HG02981 (cell line): ENCODE data around the gene PRRC2C.
A peak's percentile ranks its signal among the peaks of the same experiment; 100 is the strongest.
"Not testable (repeated sequence)": the region's sequence is repeated elsewhere in the genome, so short reads cannot be mapped to it uniquely, and the experiment has no call there.

Source experiments
- ATAC-seq: cut with Tn5 transposase; IDR thresholded peaks from one replicate; pipeline ENCODE4 v1.9.1; 2021; ENCODE audit warnings: mild to moderate bottlenecking, moderate library complexity; ENCODE audit not compliant: unreplicated experiment

The PRRC2C gene

DNA sequence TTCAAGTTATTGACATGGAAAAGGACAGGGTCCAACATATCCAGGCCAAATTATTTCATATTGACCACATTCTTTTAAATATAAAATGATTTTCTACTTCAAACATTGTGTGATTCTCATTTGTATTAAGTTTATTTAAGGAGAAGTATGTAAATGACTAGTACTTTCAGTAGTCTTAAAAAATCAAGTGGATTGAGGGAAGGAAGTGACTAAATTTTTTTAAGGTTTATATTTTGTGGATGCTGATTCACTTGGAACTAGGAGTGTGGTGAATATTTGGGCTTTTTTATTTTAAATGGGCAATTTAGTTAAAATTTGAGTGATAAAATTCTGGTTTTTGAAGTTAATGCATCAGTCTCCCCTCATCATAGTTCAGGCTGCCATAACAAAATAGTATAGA, 10.1 kb downstream of the PRRC2C start:
- ATAC-seq, result no peak

DNA sequence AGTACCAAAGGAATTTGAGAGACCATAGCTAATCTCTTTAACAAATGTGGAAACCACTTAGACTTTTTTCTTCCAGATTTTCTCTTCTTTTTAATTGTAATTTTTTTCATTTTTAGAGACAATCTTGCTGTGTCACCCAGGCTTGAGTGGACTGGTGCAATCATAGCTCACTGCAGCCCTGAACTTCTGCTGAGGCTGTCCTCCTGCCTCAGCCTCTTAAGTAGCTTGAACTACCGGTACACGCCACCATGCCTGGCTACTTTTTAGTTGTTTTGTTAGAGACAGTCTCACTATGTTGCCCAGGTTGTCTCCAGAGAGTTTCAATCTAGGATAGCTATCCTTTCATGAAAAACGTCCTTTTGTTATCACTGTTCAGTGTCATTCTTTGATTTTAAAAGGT, 15.0 kb downstream of the PRRC2C start:
- ATAC-seq, result no peak

GRCh38 chr1:171500803-171501202, 15.5 kb downstream of the PRRC2C start:
- ATAC-seq, result no peak

DNA sequence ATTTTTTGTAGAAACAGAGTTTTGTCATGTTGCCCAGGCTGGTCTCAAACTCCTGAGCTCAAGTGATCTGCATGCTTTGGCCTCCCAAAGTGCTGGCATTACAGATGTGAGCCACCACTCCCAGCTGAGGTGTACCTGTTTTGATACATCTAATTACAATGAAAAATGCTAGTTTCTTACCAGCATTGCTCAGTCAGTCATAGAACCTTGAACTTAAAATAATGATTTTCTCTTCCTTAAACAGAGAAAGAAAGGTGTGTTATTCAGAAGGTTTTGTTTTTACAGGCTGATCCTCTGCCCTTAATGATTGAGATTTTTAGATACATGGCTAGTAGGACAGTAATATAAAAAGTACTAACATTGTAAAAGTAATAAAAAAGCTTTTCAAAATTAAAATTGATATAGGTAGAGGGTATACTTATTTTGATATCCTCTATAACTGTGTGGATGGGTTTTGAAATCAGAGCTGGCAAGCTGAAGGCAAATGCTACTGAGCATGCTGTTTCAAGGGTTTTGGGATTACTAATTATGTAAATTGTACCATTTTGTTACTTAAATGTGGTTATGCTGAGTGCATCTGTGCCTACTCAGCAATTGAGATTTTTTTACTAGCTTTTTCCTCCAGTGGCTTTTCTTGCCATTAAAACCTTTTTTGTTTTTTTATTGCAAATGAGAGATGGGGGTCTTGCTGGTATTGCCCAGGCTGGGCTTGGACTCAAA, 16.1 kb downstream of the PRRC2C start:
- peak; percentile 86 for ATAC-seq

DNA sequence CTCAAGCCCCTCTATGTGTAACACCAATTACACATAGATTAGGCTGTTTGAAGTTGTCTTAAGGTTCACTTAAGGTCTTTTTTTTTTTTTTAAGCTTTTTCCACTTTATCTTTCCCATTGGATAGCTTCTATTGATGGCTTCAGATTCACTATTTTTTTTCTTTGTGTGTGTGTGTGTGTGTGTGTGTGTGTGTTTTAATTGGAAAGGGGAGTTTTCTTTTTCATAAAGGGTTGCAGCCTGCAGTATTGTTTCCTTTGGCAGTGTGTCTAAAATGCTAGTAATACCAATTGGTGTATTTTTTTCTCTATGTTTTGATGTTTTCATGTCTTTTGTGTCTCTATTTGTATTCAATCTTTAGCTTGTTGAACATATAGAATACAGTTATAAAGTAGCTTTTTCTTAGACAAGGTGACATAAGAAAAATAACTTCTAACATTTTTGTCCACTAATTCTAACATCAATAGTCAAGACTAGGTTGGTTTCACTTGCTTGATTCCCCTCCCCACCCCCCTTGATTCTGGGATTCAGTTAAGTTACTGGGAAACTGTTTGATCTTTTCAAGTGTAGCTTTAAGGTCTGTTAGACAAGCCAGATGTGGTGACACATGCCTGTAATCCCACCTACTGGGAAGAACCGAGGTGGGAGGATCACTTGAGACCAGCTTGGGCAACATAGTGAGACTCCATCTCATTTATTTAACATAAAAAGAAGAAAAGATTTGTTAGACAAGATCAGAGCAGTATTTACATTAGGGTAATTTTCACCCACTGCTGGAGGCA, 21.4 kb downstream of the PRRC2C start:
- ATAC-seq, result no peak

DNA sequence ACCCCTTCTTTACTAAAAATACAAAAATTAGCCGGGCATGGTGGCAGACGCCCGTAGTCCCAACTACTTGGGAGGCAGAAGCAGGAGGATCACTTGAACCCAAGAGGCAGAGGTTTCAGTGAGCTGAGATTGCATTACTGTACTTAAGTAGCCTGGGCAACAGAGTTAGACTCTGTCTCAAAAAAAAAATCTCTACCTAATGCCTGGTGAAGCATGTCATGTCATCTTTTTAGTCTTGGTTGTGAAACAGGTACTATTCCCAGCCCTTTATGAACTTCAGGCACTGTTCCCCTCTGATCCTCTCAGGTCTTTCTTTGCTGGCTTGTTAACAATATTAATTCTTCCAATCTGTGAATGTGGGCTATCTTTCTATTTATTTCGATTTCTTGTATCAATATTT, 22.1 kb downstream of the PRRC2C start:
- ATAC-seq, result no peak

GRCh38 chr1:171509191-171509590, 23.9 kb downstream of the PRRC2C start:
- no peak for ATAC-seq

- ATAC-seq, result no peak
Measured at GRCh38 chr1:171513743-171514142, 28.4 kb downstream of the PRRC2C start.

DNA sequence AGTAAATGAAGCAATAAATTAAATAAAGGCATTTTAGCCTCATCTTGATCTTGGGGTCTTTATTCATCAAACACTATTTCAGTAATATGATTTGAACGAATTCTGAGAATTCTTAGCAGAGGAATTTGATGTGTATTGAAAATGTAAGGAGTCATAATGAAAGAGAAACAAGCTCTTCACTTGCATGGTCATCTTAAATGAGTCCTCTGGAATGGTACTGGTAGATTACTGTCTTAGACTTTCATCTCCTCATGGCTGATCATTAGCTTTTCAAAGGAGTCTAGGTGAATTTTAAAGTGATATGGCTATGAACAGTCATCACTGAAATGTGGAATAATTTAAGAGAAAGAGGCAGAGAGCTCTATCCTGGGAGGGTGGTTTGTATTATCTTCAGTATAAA, 30.0 kb downstream of the PRRC2C start:
- ATAC-seq, result peak; percentile 77

DNA sequence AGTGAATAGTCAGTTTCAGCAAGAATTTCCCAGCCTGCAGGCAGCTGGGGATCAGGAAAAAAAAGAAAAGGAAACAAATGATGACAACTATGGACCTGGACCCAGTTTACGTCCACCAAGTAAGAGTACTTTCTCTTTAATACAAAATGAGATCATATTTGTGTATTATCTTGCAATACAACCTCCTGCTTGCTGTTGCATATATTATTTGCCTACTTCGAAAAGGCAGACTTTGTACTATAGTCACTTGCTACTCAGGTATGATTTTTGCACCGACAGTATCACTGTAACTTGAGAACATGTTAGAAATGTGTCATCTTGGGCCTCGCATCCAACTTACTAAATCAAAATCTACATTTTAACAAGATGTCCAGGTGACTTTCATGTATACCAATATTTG, 30.4 kb downstream of the PRRC2C start:
- ATAC-seq, result no peak

GRCh38 chr1:171521567-171521966, 36.2 kb downstream of the PRRC2C start:
- no peak for ATAC-seq

- no peak for ATAC-seq
Measured at GRCh38 chr1:171530676-171531075, 45.3 kb downstream of the PRRC2C start.

DNA sequence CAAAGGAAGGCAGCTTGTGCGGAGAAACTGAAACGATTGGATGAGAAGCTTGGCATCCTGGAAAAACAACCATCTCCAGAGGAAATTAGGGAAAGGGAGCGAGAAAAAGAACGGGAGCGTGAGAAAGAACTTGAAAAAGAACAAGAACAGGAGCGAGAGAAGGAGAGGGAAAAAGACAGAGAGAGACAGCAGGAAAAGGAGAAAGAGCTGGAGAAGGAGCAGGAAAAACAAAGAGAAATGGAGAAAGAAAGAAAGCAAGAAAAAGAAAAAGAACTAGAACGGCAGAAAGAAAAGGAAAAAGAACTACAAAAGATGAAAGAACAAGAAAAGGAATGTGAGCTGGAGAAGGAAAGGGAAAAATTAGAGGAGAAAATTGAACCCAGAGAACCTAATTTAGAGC, 47.2 kb downstream of the PRRC2C start:
- no peak for ATAC-seq

- ATAC-seq, result no peak
Measured at GRCh38 chr1:171545523-171545922, 60.2 kb downstream of the PRRC2C start.

DNA sequence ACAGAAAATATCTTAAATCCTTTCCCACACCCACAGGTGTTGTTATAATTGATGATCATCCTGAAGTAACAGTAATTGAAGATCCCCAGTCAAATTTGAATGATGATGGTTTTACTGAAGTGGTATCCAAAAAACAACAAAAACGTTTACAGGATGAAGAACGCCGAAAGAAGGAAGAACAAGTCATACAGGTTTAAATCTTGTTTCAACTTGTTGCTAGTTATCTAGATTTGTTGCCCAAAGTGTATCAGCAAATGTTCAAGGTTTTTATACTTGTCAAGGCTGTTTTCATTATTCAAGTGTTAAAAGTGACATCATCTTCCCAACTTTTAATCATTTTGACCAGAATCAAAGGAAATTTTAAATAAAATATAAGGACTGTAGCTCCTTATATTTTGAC, 64.7 kb downstream of the PRRC2C start:
- no peak for ATAC-seq

GRCh38 chr1:171550598-171551100, 65.3 kb downstream of the PRRC2C start:
- not testable (repeated sequence) for ATAC-seq

DNA sequence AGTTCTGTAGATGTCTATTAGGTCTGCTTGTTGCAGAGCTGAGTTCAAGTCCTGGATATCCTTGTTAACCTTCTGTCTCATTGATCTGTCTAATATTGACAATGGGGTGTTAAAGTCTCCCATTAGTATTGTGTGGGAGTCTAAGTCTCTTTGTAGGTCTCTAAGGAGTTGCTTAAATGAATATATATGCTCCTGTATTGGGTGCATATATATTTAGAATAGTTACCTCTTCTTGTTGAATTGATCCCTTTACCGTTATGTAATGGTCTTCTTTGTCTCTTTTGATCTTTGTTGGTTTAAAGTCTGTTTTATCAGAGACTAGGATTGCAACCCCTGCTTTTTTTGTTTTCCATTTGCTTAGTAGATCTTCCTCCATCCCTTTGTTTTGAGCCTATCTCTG, 68.6 kb downstream of the PRRC2C start:
- ATAC-seq, result not testable (repeated sequence)

DNA sequence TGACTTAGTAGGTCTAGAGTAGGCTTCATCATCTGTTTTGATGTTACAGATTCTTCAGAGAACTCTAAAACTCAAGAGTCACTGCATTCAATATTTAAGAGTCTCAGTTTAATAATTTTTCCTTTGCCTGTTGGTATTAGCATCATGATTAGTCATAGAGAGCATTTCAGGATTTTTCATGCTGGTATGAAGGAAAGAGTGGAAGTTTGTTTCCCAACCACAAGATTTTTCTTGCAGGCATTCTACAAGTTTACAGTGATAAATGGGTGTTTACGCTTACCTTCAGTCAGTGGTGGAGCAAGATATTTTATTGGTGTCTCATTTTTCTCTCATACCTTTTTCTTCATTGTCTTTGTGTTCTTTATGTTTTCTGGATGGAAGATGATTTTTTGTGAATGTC, 78.3 kb downstream of the PRRC2C start:
- ATAC-seq, result no peak

DNA sequence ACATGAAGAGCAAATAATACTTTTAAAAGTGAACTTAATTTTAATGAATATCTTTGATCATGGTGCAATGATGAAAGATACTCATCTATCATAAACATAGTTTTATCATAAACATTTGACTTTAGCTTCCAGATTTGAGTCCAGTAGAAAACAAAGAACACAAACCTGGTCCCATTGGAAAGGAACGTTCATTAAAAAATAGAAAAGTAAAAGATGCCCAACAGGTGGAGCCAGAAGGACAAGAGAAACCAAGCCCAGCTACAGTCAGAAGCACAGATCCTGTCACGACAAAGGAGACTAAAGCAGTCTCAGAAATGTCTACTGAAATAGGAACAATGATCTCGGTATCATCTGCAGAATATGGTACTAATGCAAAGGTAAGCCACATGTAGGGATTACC, 81.1 kb downstream of the PRRC2C start:
- ATAC-seq, result no peak

DNA sequence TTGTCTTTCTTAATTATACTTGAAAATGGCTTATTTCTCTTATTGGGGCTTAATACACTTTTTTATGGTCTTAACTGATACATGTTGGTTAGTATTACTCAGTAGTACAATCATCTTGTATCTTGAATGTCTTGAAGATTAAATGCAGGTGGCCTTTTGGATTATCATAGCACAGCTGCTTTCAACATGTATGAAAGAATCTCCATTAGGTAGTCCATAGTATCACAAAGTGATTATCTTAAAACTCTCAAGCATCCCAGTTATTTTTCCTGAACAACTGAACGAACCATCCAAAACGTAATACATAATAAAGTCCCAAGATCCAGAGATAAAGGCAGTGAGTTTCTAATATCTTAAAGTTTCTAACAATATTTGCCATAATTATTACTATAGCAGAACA, 85.0 kb downstream of the PRRC2C start:
- no peak for ATAC-seq

DNA sequence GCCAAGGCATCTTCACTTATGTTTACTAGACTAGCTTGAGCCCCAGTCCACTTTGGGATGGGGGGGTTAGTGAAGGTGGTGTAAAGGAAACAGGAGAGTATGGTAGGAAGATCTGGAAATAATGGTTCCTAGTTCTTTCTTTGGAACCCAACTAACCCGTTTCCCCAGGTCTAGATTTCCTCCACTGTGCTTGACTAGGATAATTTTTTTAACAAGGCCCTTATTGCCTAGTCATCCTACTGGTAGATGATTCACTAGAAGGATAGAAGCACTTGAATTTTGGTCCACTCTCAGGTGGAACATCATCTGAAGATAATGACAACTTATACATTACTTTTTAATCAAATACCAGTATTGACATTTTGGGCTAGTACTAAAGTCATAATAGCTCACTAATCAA, 90.8 kb downstream of the PRRC2C start:
- no peak for ATAC-seq

DNA sequence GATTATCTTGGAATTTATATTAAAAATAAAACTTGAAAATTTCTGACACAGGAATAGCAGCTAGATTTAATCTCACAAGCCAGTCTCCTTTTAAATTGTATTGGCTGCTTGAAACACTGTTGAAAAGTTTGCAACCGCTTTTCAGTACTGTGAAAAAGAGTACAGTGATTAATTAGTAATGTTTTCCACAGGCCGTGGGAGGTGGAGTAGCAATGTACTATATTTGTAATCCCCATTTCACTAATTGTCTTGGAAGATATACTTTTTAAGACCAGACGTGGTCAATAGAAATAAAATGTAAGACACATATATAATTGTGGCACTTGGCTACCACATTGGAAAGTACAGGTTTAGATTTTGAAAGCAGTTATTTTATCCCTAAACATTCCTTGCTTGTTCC, 95.9 kb downstream of the PRRC2C start:
- no peak for ATAC-seq
